Measurements from ENCODE around the gene TTLL4.

The TTLL4 gene

DNA sequence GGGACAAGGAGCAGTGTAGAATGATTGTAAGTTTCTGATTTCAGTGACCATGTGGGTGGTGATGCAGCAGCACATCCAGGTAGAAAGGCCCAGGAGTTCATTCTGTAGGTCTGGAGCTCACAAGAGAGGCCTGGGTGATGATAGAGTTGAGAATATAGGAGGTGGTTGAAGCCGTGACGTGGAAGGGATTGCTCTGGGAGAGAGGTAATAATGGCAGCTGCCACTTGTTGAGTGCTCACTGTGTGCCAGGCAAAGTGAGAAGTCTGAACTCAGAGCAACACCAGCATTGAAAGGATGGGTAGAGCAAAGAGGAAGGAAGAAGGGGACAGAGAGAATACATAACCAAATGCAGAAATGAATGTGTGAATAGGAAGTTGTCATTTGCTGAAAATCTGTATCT is 3.3 kb downstream of the TTLL4 start:
- H3K4me3 ChIP-seq (ENCODE audit: low read depth, low read length), result no peak overlapping the region
- DNase-seq (ENCODE audit: low read depth), result no peak

- DNase-seq (ENCODE audit: low read depth), result no peak
Observed at GRCh38 chr2:218716070-218716469, 5.4 kb downstream of the TTLL4 start.

GRCh38 chr2:218717262-218717661 is 6.6 kb downstream of the TTLL4 start:
- no peak overlapping the region for H3K4me3 ChIP-seq (ENCODE audit: low read depth, low read length)
- DNase-seq (ENCODE audit: low read depth), result no peak

More at GRCh38 chr2:218716070-218716469, 5.4 kb downstream of the TTLL4 start:
- no peak overlapping the region for H3K4me3 ChIP-seq (ENCODE audit: low read depth, low read length)

DNA sequence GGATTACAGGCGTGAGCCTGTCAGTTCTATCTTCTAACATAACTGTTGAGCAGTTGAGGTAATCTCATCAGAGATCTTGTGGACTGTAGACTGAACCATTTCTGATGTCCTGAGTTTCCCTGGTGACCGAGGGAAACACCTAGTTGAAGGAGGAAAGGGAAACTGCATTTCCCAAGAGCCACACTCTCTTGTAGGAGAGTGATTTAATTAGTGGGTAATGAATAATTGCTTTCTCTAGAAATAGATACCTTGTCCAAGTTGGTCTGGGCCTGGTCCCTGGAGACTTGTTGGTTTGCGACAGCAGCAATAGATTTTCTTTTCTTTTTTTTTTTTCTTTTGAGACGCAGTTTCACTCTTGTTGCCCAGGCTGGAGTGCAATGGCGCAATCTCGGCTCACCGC is 7.4 kb downstream of the TTLL4 start:
- H3K4me3 ChIP-seq (ENCODE audit: low read depth, low read length), result no peak overlapping the region
- no peak for DNase-seq (ENCODE audit: low read depth)

- DNase-seq (ENCODE audit: low read depth), result no peak
- no peak overlapping the region for H3K4me3 ChIP-seq (ENCODE audit: low read depth, low read length)
Observed at GRCh38 chr2:218719457-218719856, 8.8 kb downstream of the TTLL4 start.

GRCh38 chr2:218720048-218721041 is 9.7 kb downstream of the TTLL4 start:
- no peak for DNase-seq (ENCODE audit: low read depth)
- H3K4me3 ChIP-seq (ENCODE audit: low read depth, low read length), result no peak overlapping the region

GRCh38 chr2:218721488-218721887 is 10.9 kb downstream of the TTLL4 start:
- no peak overlapping the region for H3K4me3 ChIP-seq (ENCODE audit: low read depth, low read length)
- DNase-seq (ENCODE audit: low read depth), result no peak

DNA sequence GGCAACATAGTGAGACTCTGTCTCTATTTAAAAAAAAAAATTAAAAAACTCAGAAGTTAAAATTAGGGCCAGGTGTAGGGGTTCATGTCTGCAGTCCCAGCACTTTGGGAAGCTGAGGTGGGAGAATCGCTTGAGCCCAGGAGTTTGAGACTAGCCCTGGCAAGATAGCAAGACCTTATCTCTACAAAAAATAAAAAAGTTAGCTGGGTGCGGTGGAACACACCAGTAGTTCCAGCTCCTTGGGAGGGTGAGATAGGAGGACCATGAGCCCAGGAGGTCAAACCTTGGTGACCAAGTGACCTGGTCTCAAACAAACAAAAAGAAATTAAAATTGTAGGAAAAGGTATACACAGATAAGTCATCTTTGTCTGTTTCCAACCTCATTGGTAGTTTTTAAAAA is 11.3 kb downstream of the TTLL4 start:
- H3K4me3 ChIP-seq (ENCODE audit: low read depth, low read length), result no peak overlapping the region
- DNase-seq (ENCODE audit: low read depth), result no peak

GRCh38 chr2:218722419-218722818 is 11.8 kb downstream of the TTLL4 start:
- no peak overlapping the region for H3K4me3 ChIP-seq (ENCODE audit: low read depth, low read length)
- DNase-seq (ENCODE audit: low read depth), result no peak

- no peak for DNase-seq (ENCODE audit: low read depth)
- H3K4me3 ChIP-seq (ENCODE audit: low read depth, low read length), result no peak overlapping the region
Observed at GRCh38 chr2:218722876-218723785, 12.5 kb downstream of the TTLL4 start.

GRCh38 chr2:218726004-218726574 is 15.5 kb downstream of the TTLL4 start:
- DNase-seq (ENCODE audit: low read depth), result no peak
- H3K4me3 ChIP-seq (ENCODE audit: low read depth, low read length), result no peak overlapping the region

DNA sequence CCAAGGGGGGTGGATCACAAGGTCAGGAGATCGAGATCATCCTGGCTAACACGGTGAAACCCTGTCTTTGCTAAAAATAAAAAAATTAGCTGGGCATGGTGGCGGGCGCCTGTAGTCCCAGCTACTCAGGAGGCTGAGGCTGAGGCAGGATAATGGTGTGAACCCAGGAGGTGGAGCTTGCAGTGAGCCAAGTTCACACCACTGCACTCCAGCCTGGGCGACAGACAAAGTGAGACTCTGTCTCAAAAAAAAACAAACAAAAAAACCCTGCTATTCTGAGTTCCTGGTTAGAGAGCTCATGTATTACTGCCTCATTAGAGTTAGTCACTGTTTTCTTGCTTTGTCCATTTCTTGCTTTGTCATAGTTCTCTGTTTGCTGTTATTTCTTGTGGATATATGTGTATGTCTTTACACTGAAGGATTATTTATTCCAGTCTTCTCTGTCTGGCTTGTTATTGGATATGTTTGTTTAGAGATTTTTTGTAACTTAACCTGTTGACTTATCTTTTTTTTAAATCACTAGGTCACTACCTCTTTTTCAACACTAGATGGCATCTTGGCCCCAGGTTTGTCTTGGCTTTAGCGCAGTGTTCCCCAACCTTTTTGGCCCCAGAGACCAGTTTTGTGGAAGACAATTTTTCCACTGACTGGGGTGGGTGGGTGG is 17.0 kb downstream of the TTLL4 start:
- no peak overlapping the region for H3K4me3 ChIP-seq (ENCODE audit: low read depth, low read length)
- DNase-seq (ENCODE audit: low read depth), result no peak

DNA sequence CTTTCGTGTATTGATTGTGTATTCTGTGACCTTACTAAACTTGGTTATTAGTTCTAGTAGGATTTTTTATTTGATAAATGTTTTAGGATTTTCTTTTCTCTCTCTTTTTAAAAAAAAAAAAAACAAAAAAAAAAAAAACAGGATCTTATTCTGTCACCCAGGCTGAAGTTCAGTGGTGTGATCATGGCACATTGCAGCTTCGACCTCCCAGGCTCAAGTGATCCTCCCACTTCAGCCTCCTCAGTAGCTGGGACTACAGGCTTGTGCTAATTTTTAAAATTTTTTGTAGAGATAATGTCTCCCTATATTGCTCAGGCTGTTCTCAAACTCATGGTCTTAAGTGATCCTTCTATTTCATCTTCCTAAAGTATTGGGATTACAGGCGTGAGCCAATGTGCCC is 19.0 kb downstream of the TTLL4 start:
- no peak overlapping the region for H3K4me3 ChIP-seq (ENCODE audit: low read depth, low read length)
- DNase-seq (ENCODE audit: low read depth), result no peak

GRCh38 chr2:218732052-218732760 is 21.6 kb downstream of the TTLL4 start:
- H3K4me3 ChIP-seq (ENCODE audit: low read depth, low read length), result no peak overlapping the region
- DNase-seq (ENCODE audit: low read depth), result no peak

DNA sequence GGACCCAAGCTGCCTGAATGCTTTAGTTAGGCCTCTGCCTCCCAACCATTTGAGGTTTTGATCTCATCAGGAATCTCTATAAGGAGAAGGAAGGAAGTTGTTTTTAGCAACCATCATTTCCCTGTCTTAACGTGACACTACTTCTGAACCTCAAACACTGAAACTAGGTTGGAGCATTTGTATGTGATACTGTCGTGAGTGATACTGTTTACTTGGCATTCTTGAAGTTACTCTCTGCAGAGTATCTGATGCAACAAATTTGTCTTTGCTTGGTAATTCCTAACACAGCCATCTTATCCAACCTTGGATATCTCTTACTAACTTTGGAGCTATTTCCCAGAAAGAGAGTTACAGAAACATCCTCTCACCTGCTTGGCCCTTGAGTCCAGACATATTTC is 22.1 kb downstream of the TTLL4 start:
- DNase-seq (ENCODE audit: low read depth), result no peak
- H3K4me3 ChIP-seq (ENCODE audit: low read depth, low read length), result no peak overlapping the region

DNA sequence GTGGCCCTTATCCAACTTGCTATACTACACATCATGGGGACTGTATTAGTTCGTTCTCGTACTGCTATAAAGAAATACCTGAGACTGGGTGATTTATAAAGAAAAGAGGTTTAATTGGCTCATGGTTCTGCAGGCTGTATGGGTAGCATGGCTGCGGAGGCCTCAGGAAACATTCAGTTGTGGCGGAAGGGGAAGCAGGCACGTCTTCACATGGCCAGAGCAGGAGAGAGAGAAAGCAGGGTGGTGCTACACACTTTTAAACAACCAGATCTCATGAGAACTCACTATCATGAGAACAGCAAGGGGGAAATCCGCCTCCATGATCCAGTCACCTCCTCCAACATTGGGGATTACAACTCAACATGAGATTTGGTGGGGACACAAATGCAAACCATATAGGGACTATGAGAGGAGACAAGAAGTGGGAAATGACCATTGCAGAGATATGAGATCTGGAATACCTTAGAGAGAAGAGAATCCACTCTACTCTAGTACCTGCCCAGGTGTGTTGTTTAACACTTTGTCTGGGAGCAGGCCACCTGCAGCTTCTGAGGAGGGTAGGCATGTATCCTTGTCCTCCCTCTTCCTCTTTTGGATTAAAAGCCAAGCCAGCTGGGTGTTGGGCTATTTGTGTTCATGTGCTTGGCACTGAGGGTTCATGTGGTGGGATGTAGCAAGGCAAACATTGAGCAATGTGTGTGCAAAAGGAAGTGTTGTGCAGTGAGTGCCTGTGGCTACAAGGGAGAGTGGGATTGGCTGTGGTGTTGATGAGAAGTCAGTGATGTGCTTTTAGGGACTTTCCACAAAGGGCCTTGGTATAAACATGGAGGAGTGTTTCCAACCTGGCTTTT is 22.8 kb downstream of the TTLL4 start:
- H3K4me3 ChIP-seq (ENCODE audit: low read depth, low read length), result no peak overlapping the region
- peak; percentile 42 for DNase-seq (ENCODE audit: low read depth)

- no peak overlapping the region for H3K4me3 ChIP-seq (ENCODE audit: low read depth, low read length)
- no peak for DNase-seq (ENCODE audit: low read depth)
Observed at GRCh38 chr2:218734190-218734975, 23.7 kb downstream of the TTLL4 start.

Data from skeletal muscle cell (primary cell).